SK-N-SH treated with all-trans-retinoic acid at 6 μM for 48 hours (cell line): ENCODE measurements around the gene LINC00237.

Experiments used
- ARNTL ChIP-seq: fragments of 450-650 bp; formaldehyde crosslinking; IDR thresholded peaks from 2 replicates; pipeline ENCODE4 v1.5.0; 2020; ENCODE audit warnings: low read depth, mild to moderate bottlenecking, moderate library complexity, borderline replicate concordance
- BACH2 ChIP-seq: fragments of 250-450 bp; sonication (Bioruptor Pico); IDR thresholded peaks from 2 replicates; pipeline ENCODE4 v1.9.0; 2021; ENCODE audit warnings: mild to moderate bottlenecking, borderline replicate concordance
- CSRNP3 ChIP-seq: fragments of 250-450 bp; sonication (Bioruptor Pico); IDR thresholded peaks from 2 replicates; pipeline ENCODE4 v1.5.1; 2021; ENCODE audit warnings: mild to moderate bottlenecking, moderate library complexity
- ISL1 ChIP-seq: fragments of 250-450 bp; sonication (Bioruptor Pico); IDR thresholded peaks from 2 replicates; pipeline ENCODE4 v2.1.2; 2022; ENCODE audit warnings: mild to moderate bottlenecking, moderate library complexity
- PATZ1 ChIP-seq: fragments of 250-450 bp; sonication (Bioruptor Pico); IDR thresholded peaks from 2 replicates; pipeline ENCODE4 v1.8.0; 2020; ENCODE audit warnings: mild to moderate bottlenecking, moderate library complexity, borderline replicate concordance
- SNAI2 ChIP-seq: fragments of 250-450 bp; sonication (Bioruptor Pico); IDR thresholded peaks from 2 replicates; pipeline ENCODE4 v1.5.0; 2020; ENCODE audit warnings: mild to moderate bottlenecking, moderate library complexity
- TSHZ2 ChIP-seq: fragments of 250-450 bp; sonication (Bioruptor Pico); IDR thresholded peaks from 2 replicates; pipeline ENCODE4 v1.5.0; 2020; ENCODE audit warnings: mild to moderate bottlenecking, moderate library complexity
- ZFP3 ChIP-seq: fragments of 250-450 bp; sonication (Bioruptor Pico); IDR thresholded peaks from 2 replicates; pipeline ENCODE4 v1.5.0; 2020; ENCODE audit warnings: mild to moderate bottlenecking, moderate library complexity
- ZFP30 ChIP-seq: fragments of 450-650 bp; formaldehyde crosslinking; IDR thresholded peaks from 2 replicates; pipeline ENCODE4 v1.5.0; 2022; ENCODE audit warnings: mild to moderate bottlenecking, moderate library complexity
- ZNF565 ChIP-seq: fragments of 450-650 bp; formaldehyde crosslinking; conservative IDR thresholded peaks from 2 replicates; pipeline ENCODE4 v1.5.0; 2020; ENCODE audit warnings: low read depth, mild to moderate bottlenecking, moderate library complexity
- ZNF8 ChIP-seq: fragments of 450-650 bp; formaldehyde crosslinking; IDR thresholded peaks from 2 replicates; pipeline ENCODE4 v1.5.0; 2020; ENCODE audit warnings: mild to moderate bottlenecking, moderate library complexity

DNA sequence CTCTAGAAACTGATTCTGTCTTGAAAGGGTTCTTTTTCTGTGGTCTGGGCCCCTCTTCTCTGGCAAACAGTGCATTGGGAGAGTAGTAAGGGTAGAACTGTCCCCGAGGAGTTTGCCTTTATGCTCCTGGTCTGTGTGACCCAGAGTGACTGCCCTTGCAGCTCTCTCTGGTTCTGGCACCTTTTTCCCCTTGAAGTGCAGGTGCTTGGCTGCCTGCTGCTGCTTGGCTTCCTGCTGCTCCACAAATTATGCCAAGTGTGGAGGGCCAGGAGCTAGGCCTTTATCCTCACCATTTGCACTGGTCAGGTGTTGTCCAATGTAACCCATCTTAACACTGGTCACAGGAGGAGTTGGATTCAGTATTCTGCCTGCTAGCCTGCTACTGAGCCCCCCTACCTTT is 30.9 kb upstream of the LINC00237 start:
- TF ChIP-seq ZNF8 (CRISPR knock-in tag) (no peak), CSRNP3 (CRISPR knock-in tag) (no peak), BACH2 (CRISPR knock-in tag) (no peak), ARNTL (CRISPR knock-in tag) (no peak), ZFP3 (CRISPR knock-in tag) (no peak), TSHZ2 (CRISPR knock-in tag) (no peak), ZNF565 (CRISPR knock-in tag) (no peak), SNAI2 (CRISPR knock-in tag) (no peak), PATZ1 (no peak), ISL1 (CRISPR knock-in tag) (no peak), ZFP30 (CRISPR knock-in tag) (no peak)
